HepG2 (cell line): ENCODE results near the gene CD320. TPM values are rescaled to one million over a fixed set of nuclear protein-coding genes. Genes with fewer than 3 reads are reported as not detected.

Experiments
- ATAC-seq: fragments of 200-7000 bp; cut with Tn5 transposase; 3 replicates; pipeline ENCODE4 v1.9.1; 2020; ENCODE audit warnings: mild to moderate bottlenecking, moderate library complexity
- BruUV-seq: library from RNA; stranded (reverse); fragments of 400-500 nt; replicated peaks from 2 replicates; lab custom pipeline; 2021; lab: Mats Ljungman, UMichigan
- CTCF ChIA-PET: fragments of 300-600 bp; formaldehyde crosslinking; extraction: SDS; loops from one replicate; lab custom pipeline; 2021; ENCODE audit warnings: low total read pairs, inconsistent platforms, low intra/inter-chr PET ratio; lab: Yijun Ruan, JAX
- POLR2A ChIA-PET: fragments of 350-600 bp; sonication (Branson Sonifier 250); formaldehyde crosslinking; loops from one replicate; lab custom pipeline; 2020; ENCODE audit warnings: antibody characterized with exemption, inconsistent platforms; lab: Yijun Ruan, JAX
- DNase-seq: peaks from one replicate; pipeline ENCODE4 v3.0.0-alpha.2; 2015; ENCODE audit warnings: low spot score
- FAIRE-seq: peaks from 3 replicates; lab custom pipeline; 2011; peaks lifted over from hg19 to GRCh38; lab: Jason Lieb, UNC
- H2AFZ ChIP-seq: one replicate; pipeline ENCODE4 v1.6.1; 2011; ENCODE audit warnings: low read length, inconsistent platforms
- H3K27ac ChIP-seq: fragments of 300-600 bp; 3 replicates; pipeline ENCODE4 v1.8.0; 2011; ENCODE audit warnings: mixed run types, mild to moderate bottlenecking, mixed read lengths, low read length, inconsistent platforms; ENCODE audit not compliant: insufficient read depth; ENCODE audit errors: extremely low read length
- H3K27me3 ChIP-seq, 2 experiments: fragments of 200-600 bp in 1 of 2; 2 replicates in 1 of 2; 3 replicates in 1 of 2; pipeline versions ENCODE4 v1.6.0 to v1.8.0; 2011; ENCODE audit warnings: low read length in 2 of 2, mild to moderate bottlenecking in 2 of 2, moderate library complexity in 2 of 2, inconsistent platforms in 1 of 2; ENCODE audit not compliant: insufficient read depth in 2 of 2, control insufficient read depth in 1 of 2
- H3K36me3 ChIP-seq, 2 experiments: fragments of 200-600 bp in 1 of 2; replicated peaks in 1 of 2; 2 replicates in 1 of 2; 3 replicates in 1 of 2; pipeline versions ENCODE4 v1.5.1 to v1.8.0; 2011; ENCODE audit warnings: low read length in 2 of 2, inconsistent platforms in 1 of 2; ENCODE audit not compliant: insufficient read depth in 2 of 2, control insufficient read depth in 1 of 2
- H3K4me1 ChIP-seq: 2 replicates; pipeline ENCODE4 v1.5.1; 2012; ENCODE audit warnings: low read length, inconsistent platforms; ENCODE audit not compliant: insufficient read depth
- H3K4me2 ChIP-seq: 2 replicates; pipeline ENCODE4 v1.6.0; 2011; ENCODE audit warnings: low read depth, low read length, inconsistent platforms
- H3K4me3 ChIP-seq, 3 experiments: fragments of 200-600 bp in 1 of 3; sonication (generic), shearing (Covaris generic) in 1 of 3; replicated peaks in 1 of 3; 2 replicates each; pipeline ENCODE4 v1.5.1; 2011 to 2016; ENCODE audit warnings: low read length in 3 of 3, inconsistent platforms in 2 of 3, low read depth in 2 of 3, mild to moderate bottlenecking in 2 of 3, control low read depth in 1 of 3, mixed read lengths in 1 of 3; ENCODE audit not compliant: insufficient read depth in 1 of 3
- H3K79me2 ChIP-seq: one replicate; pipeline ENCODE4 v1.6.1; 2011; ENCODE audit warnings: low read length, inconsistent platforms; ENCODE audit not compliant: insufficient read depth
- H3K9ac ChIP-seq: 2 replicates; pipeline ENCODE4 v1.6.0; 2011; ENCODE audit warnings: mild to moderate bottlenecking, low read depth, low read length, inconsistent platforms; ENCODE audit not compliant: insufficient read depth
- H3K9me3 ChIP-seq: 2 replicates; pipeline ENCODE4 v1.5.1; 2012; ENCODE audit warnings: mild to moderate bottlenecking, low read length
- H4K20me1 ChIP-seq: 2 replicates; pipeline ENCODE4 v1.6.0; 2011; ENCODE audit warnings: inconsistent platforms, mild to moderate bottlenecking, low read length, moderate library complexity; ENCODE audit not compliant: insufficient read depth
- HMG20B ChIP-seq: conservative IDR thresholded peaks from 2 replicates; pipeline ENCODE4 v1.6.1; 2016; ENCODE audit warnings: missing genetic modification reagents, missing compliant biosample characterization
- RBM22 ChIP-seq: fragments of 200-400 bp; formaldehyde crosslinking; optimal IDR thresholded peaks from 2 replicates; pipeline ENCODE3; 2017; ENCODE audit warnings: mild to moderate bottlenecking, low read length, moderate library complexity
- ZNF121 ChIP-seq: sonication (generic); formaldehyde crosslinking; IDR thresholded peaks from 2 replicates; pipeline ENCODE4 v1.5.0; 2020; ENCODE audit warnings: mild to moderate bottlenecking, missing genetic modification reagents
- ZNF335 ChIP-seq: sonication (generic); formaldehyde crosslinking; IDR thresholded peaks from 2 replicates; pipeline ENCODE4 v1.4.0; 2020; ENCODE audit warnings: missing genetic modification reagents
- WGBS: methylation state at CpG from one replicate; pipeline ENCODE4 v1.1.6; 2017; ENCODE audit warnings: low lambda C conversion rate; 5-methylcytosine and 5-hydroxymethylcytosine counted together
- in situ Hi-C: cut with HindIII; loops from 2 replicates; pipeline ENCODE4 v1.10.0; 2017; ENCODE audit warnings: low pct_unique_long_range_greater_than_20kb; ENCODE audit not compliant: extremely low pct_ligation_motif_present
- intact Hi-C: fragments of 100-400 bp; cut with micrococcal nuclease; formaldehyde crosslinking; loops from one replicate; pipeline ENCODE4 v1.10.0; 2022; ENCODE audit not compliant: unreplicated experiment
- polyA plus RNA-seq, 8 experiments: library from polyadenylated mRNA; depleted of rRNA in 3 of 8; stranded (reverse) in 7 of 8; unstranded in 1 of 8; fragments of >200 nt; fragmentation: Illumina TruSeq in 4 of 8; extraction: Trizol in 4 of 8; gene quantifications; 2 replicates each; pipeline versions ENCODE4 v1.2.1 to v1.2.3, GENCODE V29; 2011 to 2016; ENCODE audit warnings: low read depth in 4 of 8, missing spikeins in 1 of 8, mixed read lengths in 1 of 8; ENCODE audit not compliant: insufficient read depth in 1 of 8
- total RNA-seq, 5 experiments: library from RNA; depleted of rRNA; stranded (reverse); fragments of >200 nt; fragmentation: Illumina TruSeq; extraction: Trizol; gene quantifications; 2 replicates each; pipeline ENCODE4 v1.2.3, GENCODE V29; 2016; ENCODE audit warnings: low read depth in 1 of 5
- TF ChIP-seq, protein P1 (sequence below): sonication (generic); formaldehyde crosslinking; IDR thresholded peaks from 2 replicates; pipeline ENCODE4 v1.4.0; 2020; ENCODE audit warnings: missing genetic modification reagents
- TF ChIP-seq, protein P2 (sequence below): sonication (generic); formaldehyde crosslinking; IDR thresholded peaks from 2 replicates; pipeline ENCODE4 v1.8.1; 2023; ENCODE audit warnings: mild to moderate bottlenecking, moderate library complexity, missing genetic modification reagents
- TF ChIP-seq, protein P3 (sequence below): sonication (generic); formaldehyde crosslinking; conservative IDR thresholded peaks from 2 replicates; pipeline ENCODE4 v1.5.0; 2020; ENCODE audit warnings: missing genetic modification reagents

CD320 gene
- total and polyA plus RNA-seq, 2 of the 13 experiments (the other 11 are each of a cell fraction or from before 2014, with no cell fraction given): 83.1 to 99.9 TPM

DNA sequence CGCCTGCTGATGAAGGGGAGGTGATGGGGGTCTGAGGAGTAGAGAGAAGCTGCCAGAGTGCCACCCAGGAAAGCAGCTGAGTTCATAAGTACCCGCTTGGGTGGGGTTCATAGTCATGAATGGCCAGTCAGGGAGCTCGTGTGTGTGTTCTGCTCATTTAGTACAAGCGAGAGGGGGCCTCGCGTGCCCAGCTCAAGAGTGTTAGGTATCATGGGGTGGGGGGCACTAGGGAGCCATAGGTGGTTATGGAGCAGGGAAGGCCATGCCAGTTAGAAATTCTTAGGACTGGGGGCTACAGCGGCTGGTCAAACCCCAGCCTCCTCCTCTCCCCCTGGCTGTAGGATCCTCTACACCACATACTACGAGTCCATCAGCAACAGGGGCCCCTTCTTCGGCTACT lies 46.8 kb downstream of the CD320 start:
- no peaks in the 10 kb centered on the region for H4K20me1 ChIP-seq
- H3K27ac ChIP-seq: no peak overlapping the region
- no peaks in the 10 kb centered on the region for H3K27me3 ChIP-seq
- no peaks in the 10 kb centered on the region for H3K79me2 ChIP-seq
- FAIRE-seq (no peak), DNase-seq (no peak), ATAC-seq (no peak)
- no peaks in the 10 kb centered on the region for H3K9me3 ChIP-seq
- no peak overlapping the region for H2AFZ ChIP-seq
- WGBS: 99% methylated on average over 8 of the region's 9 CpGs
- CTCF ChIA-PET: no interaction called here
- no peak overlapping the region for H3K4me3 ChIP-seq
- H3K9ac ChIP-seq: no peak overlapping the region
- POLR2A ChIA-PET: no interaction called here
- no peak for TF ChIP-seq HMG20B (CRISPR knock-in tag)
- no peak for TF ChIP-seq ZNF335 (CRISPR knock-in tag)
- TF ChIP-seq, protein P1, sequence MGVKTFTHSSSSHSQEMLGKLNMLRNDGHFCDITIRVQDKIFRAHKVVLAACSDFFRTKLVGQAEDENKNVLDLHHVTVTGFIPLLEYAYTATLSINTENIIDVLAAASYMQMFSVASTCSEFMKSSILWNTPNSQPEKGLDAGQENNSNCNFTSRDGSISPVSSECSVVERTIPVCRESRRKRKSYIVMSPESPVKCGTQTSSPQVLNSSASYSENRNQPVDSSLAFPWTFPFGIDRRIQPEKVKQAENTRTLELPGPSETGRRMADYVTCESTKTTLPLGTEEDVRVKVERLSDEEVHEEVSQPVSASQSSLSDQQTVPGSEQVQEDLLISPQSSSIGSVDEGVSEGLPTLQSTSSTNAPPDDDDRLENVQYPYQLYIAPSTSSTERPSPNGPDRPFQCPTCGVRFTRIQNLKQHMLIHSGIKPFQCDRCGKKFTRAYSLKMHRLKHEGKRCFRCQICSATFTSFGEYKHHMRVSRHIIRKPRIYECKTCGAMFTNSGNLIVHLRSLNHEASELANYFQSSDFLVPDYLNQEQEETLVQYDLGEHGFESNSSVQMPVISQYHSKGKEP (CRISPR knock-in tag): no peak
- no peak for TF ChIP-seq ZNF121 (CRISPR knock-in tag)
- TF ChIP-seq, protein P2, sequence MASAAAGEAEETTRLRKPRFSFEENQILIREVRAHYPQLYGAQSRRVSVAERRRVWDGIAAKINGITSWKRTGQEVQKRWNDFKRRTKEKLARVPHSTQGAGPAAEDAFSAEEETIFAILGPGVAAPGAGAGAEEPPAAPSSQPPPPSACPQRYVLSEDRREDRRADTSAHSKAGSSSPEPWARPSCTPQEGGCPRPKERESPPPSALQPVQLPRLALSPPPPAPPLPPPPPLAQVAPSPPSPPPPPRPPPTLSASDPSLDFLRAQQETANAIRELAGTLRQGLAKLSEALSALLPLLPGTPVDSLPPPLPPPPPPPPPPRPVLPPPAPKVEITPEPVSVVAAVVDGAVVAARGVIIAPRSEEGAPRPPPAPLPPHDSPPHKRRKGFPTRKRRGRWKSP: no peak
- TF ChIP-seq, protein P3, sequence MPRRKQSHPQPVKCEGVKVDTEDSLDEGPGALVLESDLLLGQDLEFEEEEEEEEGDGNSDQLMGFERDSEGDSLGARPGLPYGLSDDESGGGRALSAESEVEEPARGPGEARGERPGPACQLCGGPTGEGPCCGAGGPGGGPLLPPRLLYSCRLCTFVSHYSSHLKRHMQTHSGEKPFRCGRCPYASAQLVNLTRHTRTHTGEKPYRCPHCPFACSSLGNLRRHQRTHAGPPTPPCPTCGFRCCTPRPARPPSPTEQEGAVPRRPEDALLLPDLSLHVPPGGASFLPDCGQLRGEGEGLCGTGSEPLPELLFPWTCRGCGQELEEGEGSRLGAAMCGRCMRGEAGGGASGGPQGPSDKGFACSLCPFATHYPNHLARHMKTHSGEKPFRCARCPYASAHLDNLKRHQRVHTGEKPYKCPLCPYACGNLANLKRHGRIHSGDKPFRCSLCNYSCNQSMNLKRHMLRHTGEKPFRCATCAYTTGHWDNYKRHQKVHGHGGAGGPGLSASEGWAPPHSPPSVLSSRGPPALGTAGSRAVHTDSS: no peak
- peak; percentile 72 for TF ChIP-seq RBM22
- in situ Hi-C loops: loop anchor here (5.0 to 25.0 kb wide), 2 partner anchors 46 to 249 kb away; partner anchors contain the start of genes CD320 and ELAVL1
- H3K36me3 ChIP-seq: peaks cover 13 to 36% of the 10 kb centered on the region in 2 experiments
- H3K4me1 ChIP-seq: peaks cover 34% of the 10 kb centered on the region
- no peak overlapping the region for H3K4me2 ChIP-seq
- intact Hi-C loops: no loop called here
- BruUV-seq: no TSS peak
